ENCODE measurements around the gene LRCH2.

DNA sequence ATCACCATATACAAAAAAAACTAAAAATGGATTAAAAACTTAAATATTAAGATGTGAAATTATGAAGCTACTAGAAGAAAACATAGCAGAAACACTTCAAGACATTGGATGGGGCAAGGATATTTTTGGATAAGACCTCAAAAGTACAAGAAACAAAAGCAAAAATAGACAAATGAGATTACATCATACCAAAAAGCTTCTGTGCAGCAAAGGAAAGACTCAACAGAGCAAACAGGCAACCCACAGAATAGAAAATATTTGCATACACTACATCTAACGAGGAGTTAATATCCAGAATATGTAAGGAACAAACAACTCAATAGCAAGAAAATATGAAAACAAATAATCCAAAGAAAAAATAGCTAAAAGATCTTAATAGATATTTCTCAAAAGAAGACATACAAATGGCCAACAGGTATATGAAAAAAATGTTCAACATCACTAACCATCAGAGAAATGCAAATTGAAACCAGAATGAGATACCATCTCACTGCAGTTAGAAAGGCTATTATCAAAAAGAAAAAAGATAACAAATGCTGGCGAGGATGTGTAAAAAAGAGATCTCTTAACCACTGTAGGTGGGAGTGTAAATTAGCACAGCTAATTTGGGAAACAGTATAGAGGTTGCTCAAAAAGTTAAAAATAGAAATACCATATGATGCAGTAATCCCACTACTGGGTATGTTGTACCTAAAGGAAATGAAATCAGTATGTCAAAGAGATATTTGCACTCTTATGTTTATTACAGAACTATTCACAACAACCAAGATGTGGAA lies 17.8 kb upstream of the LRCH2 start:
- TF ChIP-seq, protein P1, sequence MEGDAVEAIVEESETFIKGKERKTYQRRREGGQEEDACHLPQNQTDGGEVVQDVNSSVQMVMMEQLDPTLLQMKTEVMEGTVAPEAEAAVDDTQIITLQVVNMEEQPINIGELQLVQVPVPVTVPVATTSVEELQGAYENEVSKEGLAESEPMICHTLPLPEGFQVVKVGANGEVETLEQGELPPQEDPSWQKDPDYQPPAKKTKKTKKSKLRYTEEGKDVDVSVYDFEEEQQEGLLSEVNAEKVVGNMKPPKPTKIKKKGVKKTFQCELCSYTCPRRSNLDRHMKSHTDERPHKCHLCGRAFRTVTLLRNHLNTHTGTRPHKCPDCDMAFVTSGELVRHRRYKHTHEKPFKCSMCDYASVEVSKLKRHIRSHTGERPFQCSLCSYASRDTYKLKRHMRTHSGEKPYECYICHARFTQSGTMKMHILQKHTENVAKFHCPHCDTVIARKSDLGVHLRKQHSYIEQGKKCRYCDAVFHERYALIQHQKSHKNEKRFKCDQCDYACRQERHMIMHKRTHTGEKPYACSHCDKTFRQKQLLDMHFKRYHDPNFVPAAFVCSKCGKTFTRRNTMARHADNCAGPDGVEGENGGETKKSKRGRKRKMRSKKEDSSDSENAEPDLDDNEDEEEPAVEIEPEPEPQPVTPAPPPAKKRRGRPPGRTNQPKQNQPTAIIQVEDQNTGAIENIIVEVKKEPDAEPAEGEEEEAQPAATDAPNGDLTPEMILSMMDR (IDR thresholded peaks at IDR 0.05), result no peak
- no peak for TF ChIP-seq EZH2 (IDR thresholded peaks at IDR 0.05)
- TF ChIP-seq EZH2phosphoT487 (IDR thresholded peaks at IDR 0.05), result no peak
